Cardiac fibroblast (primary cell): ENCODE results near the gene TCEANC2.
A peak's percentile ranks its signal among the peaks of the same experiment; 100 is the strongest.
"Not testable (repeated sequence)": the region's sequence is repeated elsewhere in the genome, so short reads cannot be mapped to it uniquely, and the experiment has no call there.

ENCODE experiments used
- DNase-seq, 2 donors: peaks; one replicate each; pipeline versions ENCODE4 v3.0.0 to v3.0.0-alpha.2; 2010; ENCODE audit warnings: low read depth in 2 of 2
- H3K4me3 ChIP-seq, 2 donors: replicated peaks in 1 of 2; 1 replicate in 1 of 2; 2 replicates in 1 of 2; pipeline ENCODE4 v1.5.1; 2011; ENCODE audit warnings: low read depth in 2 of 2, low read length in 2 of 2, mild to moderate bottlenecking in 2 of 2, moderate library complexity in 1 of 2
- TF ChIP-seq, protein P1 (sequence below): IDR thresholded peaks from one replicate; pipeline ENCODE4 v1.5.1; 2011; ENCODE audit warnings: low read depth, mild to moderate bottlenecking, low read length, inconsistent platforms

Gene TCEANC2

GRCh38 chr1:54016343-54017282, 36.8 kb upstream of the TCEANC2 start:
- H3K4me3 ChIP-seq: no peak overlapping the region
- DNase-seq: peak; percentile 14 to 56
- TF ChIP-seq, protein P1, sequence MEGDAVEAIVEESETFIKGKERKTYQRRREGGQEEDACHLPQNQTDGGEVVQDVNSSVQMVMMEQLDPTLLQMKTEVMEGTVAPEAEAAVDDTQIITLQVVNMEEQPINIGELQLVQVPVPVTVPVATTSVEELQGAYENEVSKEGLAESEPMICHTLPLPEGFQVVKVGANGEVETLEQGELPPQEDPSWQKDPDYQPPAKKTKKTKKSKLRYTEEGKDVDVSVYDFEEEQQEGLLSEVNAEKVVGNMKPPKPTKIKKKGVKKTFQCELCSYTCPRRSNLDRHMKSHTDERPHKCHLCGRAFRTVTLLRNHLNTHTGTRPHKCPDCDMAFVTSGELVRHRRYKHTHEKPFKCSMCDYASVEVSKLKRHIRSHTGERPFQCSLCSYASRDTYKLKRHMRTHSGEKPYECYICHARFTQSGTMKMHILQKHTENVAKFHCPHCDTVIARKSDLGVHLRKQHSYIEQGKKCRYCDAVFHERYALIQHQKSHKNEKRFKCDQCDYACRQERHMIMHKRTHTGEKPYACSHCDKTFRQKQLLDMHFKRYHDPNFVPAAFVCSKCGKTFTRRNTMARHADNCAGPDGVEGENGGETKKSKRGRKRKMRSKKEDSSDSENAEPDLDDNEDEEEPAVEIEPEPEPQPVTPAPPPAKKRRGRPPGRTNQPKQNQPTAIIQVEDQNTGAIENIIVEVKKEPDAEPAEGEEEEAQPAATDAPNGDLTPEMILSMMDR: no peak

DNA sequence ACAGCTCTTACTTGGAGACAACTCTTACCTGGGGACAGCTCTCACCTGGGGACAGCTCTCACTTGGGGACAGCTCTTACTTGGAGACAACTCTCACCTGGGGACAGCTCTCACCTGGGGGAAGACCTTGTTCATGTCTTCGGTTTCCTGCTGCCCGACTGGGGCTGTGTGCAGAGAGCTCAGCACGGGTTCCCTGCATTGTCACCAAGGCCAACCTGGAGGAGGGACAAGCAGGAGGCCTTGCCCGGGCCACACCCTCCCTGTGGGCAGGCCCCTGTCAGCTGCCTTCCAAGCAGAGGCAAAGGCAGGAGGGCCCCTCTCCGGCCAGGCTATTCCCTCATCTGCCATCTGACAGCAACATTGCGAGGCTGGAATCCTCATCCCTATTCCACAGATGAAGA, 35.4 kb upstream of the TCEANC2 start, which contains the start of gene LDLRAD1:
Gene LDLRAD1, minus strand, starts transcription at position 208 of the 400 bp plus-strand sequence. Its CDS starts 74 bp downstream, at position 134.
- H3K4me3 ChIP-seq: no peak within 1 kb of the TSS
- TF ChIP-seq, protein P1: no peak
- DNase-seq: no peak

DNA sequence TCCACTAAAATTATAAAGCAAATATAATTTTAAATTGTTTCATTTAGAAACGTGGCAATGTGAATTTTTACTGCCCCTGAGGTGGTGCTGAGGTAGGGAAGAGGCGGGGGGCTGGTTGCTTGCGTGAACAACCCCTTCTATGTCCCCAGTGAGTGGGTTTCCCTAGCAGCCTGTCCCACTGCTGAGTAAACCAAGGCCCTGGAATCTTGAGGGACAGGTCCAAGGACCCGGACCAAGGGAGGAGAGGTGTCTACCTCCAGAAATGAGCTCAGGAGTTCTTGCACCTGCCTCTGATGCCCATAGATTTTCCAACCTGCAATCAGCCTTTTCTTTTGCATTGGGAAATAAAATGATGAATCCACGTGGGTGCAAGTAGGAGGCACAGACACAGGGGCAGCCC, 34.8 kb upstream of the TCEANC2 start:
- no peak for DNase-seq

DNA sequence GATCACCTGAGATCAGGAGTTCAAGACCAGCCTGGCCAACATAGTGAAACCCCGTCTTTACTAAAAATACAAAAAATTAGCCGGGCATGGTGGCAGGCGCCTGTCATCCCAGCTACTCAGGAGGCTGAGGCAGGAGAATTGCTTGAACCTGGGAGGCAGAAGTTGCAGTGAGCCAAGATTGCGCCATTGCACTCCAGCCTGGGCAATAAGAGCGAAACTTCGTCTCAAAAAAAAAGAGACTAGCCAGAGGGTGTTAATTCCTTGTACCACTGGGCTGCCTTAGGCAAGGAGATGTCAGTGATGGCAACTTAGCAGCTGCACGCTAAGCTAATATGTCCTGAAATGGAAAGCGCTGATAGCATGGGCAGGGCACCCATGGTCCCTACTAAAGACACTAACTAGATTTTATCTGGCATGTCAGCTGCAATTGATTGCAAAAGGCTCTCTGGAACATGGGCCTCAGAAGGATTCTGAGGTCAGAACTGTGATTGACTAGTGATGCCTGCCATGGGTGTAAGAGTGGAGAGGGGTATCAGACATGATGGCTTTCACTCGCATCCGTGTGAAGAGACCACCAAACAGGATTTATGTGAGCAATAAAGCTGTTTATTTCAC, 33.7 kb upstream of the TCEANC2 start:
- not testable (repeated sequence) for H3K4me3 ChIP-seq, DNase-seq

More for the DNA sequence above, 34.8 kb upstream of the TCEANC2 start:
- TF ChIP-seq, protein P1: no peak
- H3K4me3 ChIP-seq: no peak overlapping the region

DNA sequence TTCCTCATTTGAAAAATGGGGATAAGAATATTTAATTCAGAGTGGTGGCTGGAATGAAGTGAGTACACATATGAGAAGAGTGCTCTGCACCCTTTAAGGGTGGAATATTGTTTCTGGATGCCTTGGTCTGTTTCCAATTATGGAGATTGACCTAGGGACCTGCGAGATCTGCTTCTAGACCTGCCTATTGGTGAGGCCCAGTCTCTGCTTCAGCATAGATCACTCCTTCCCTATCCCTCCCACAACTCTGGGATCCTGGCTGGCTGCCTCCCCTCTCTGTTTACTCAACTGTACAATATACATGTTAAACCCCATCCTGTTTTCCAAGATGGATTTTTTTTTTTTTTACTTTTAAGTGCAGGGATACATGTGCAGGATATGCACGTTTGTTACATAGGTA, 29.1 kb upstream of the TCEANC2 start:
- no peak for DNase-seq
- TF ChIP-seq, protein P1: no peak
- H3K4me3 ChIP-seq: no peak overlapping the region

DNA sequence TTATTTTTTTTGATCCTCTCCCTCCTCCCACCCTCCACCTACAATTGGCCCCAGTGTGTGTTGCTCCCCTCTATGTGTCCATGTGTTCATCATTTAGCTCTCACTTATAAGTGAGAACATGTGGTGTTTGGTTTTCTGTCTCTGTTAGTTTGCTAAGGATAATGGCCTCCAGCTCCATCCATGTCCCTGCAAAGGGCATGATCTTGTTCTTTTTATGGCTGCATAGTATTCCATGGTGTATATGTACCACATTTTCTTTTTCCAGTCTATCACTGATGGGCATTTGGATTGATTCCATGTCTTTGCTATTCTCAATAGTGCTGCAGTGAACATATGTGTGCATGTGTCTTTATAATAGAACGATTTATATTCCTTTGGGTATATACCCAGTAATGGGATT, 28.6 kb upstream of the TCEANC2 start:
- DNase-seq, H3K4me3 ChIP-seq: not testable (repeated sequence)

- TF ChIP-seq, protein P1: no peak
- no peak for DNase-seq
- H3K4me3 ChIP-seq: no peak overlapping the region
Measured at GRCh38 chr1:54027848-54028247, 25.6 kb upstream of the TCEANC2 start.
